A549 (cell line): ENCODE data around the gene ZNF582. TPM values are rescaled to one million over a fixed set of nuclear protein-coding genes. Genes with fewer than 3 reads are reported as not detected.

ENCODE experiments used
- ATAC-seq, 2 experiments: fragments of 200-7000 bp in 1 of 2; fragments of >200 bp in 1 of 2; cut with Nextera tagmentation in 1 of 2; cut with Tn5 transposase in 1 of 2; 3 replicates each; pipeline versions ENCODE4 v1.8.0 to v1.9.1; 2018 to 2020; ENCODE audit warnings: mild to moderate bottlenecking in 1 of 2, moderate library complexity in 1 of 2
- CTCF ChIA-PET: fragments of 300-600 bp; sonication (Branson Sonifier 250); formaldehyde crosslinking; extraction: SDS; loops from one replicate; lab custom pipeline; 2021; ENCODE audit warnings: antibody characterized with exemption, inconsistent platforms; lab: Yijun Ruan, JAX
- POLR2A ChIA-PET: fragments of 350-600 bp; formaldehyde crosslinking; extraction: SDS; loops from one replicate; lab custom pipeline; 2021; ENCODE audit warnings: antibody characterized with exemption, inconsistent platforms; lab: Yijun Ruan, JAX
- DNase-seq, 2 experiments: peaks; one replicate each; pipeline versions ENCODE4 v3.0.0 to v3.0.0-alpha.2; 2011 to 2016; ENCODE audit warnings: low read depth in 1 of 2, low spot score in 1 of 2
- FAIRE-seq: peaks from 2 replicates; lab custom pipeline; 2011; peaks lifted over from hg19 to GRCh38; lab: Jason Lieb, UNC
- H3K27ac ChIP-seq, 2 experiments: fragments of >200 bp; sonication (Bioruptor Twin); formaldehyde crosslinking; 3 replicates each; pipeline ENCODE4 v1.5.1; 2016 to 2017
- H3K4me1 ChIP-seq: fragments of >200 bp; sonication (Bioruptor Twin); formaldehyde crosslinking; 3 replicates; pipeline ENCODE4 v1.6.1; 2016
- H3K4me2 ChIP-seq: fragments of >200 bp; sonication (Bioruptor Twin); formaldehyde crosslinking; 3 replicates; pipeline ENCODE4 v1.6.1; 2016
- H3K4me3 ChIP-seq: fragments of >200 bp; sonication (Bioruptor Twin); formaldehyde crosslinking; 3 replicates; pipeline ENCODE4 v1.5.1; 2016
- H3K9me3 ChIP-seq: fragments of >200 bp; sonication (Bioruptor Twin); formaldehyde crosslinking; 3 replicates; pipeline ENCODE4 v1.6.1; 2016
- ATOH8 ChIP-seq: fragments of 250-450 bp; sonication (Bioruptor Pico); IDR thresholded peaks from 2 replicates; pipeline ENCODE4 v1.5.0; 2020; ENCODE audit warnings: low read depth, mild to moderate bottlenecking, moderate library complexity
- BHLHE40 ChIP-seq: IDR thresholded peaks from 2 replicates; pipeline ENCODE4 v1.6.1; 2012; ENCODE audit warnings: low read depth, low read length, inconsistent platforms
- CHD2 ChIP-seq: fragments of 150-350 bp; IDR thresholded peaks from 2 replicates; pipeline ENCODE4 v1.6.1; 2014; ENCODE audit warnings: low read length; ENCODE audit not compliant: partially characterized antibody
- CTCF ChIP-seq: fragments of >200 bp; sonication (Bioruptor Twin); formaldehyde crosslinking; IDR thresholded peaks from 3 replicates; pipeline ENCODE4 v1.5.1; 2016
- E2F6 ChIP-seq: IDR thresholded peaks from 2 replicates; pipeline ENCODE4 v1.6.1; 2012; ENCODE audit warnings: low read depth, borderline replicate concordance
- EHF ChIP-seq: fragments of 250-450 bp; sonication (Bioruptor Pico); IDR thresholded peaks from 2 replicates; pipeline ENCODE4 v1.5.0; 2020; ENCODE audit warnings: mild to moderate bottlenecking
- ELK1 ChIP-seq: fragments of 150-350 bp; IDR thresholded peaks from 2 replicates; pipeline ENCODE4 v1.6.1; 2014; ENCODE audit warnings: low read depth, mild to moderate bottlenecking, low read length
- EP300 ChIP-seq, 2 experiments: fragments of >200 bp; sonication (Bioruptor Twin); formaldehyde crosslinking; IDR thresholded peaks; 2 replicates in 1 of 2; 3 replicates in 1 of 2; pipeline ENCODE4 v1.6.1; 2016 to 2017
- FOSB ChIP-seq: fragments of 250-450 bp; sonication (Bioruptor Pico); IDR thresholded peaks from 2 replicates; pipeline ENCODE4 v1.5.0; 2020; ENCODE audit warnings: mild to moderate bottlenecking, moderate library complexity
- FOXS1 ChIP-seq: fragments of 250-450 bp; sonication (Bioruptor Pico); IDR thresholded peaks from 2 replicates; pipeline ENCODE4 v1.5.0; 2020; ENCODE audit warnings: mild to moderate bottlenecking, moderate library complexity
- GATA3 ChIP-seq: IDR thresholded peaks from 2 replicates; pipeline ENCODE4 v1.6.1; 2012; ENCODE audit warnings: borderline replicate concordance
- HMGXB4 ChIP-seq: fragments of 250-450 bp; sonication (Bioruptor Pico); IDR thresholded peaks from 2 replicates; pipeline ENCODE4 v1.5.0; 2021; ENCODE audit warnings: mild to moderate bottlenecking, moderate library complexity, borderline replicate concordance
- HOXA7 ChIP-seq: fragments of 250-450 bp; sonication (Bioruptor Pico); IDR thresholded peaks from 2 replicates; pipeline ENCODE4 v1.5.0; 2020; ENCODE audit warnings: mild to moderate bottlenecking, moderate library complexity
- HOXB5 ChIP-seq: fragments of 250-450 bp; sonication (Bioruptor Pico); IDR thresholded peaks from 2 replicates; pipeline ENCODE4 v1.5.0; 2020; ENCODE audit warnings: mild to moderate bottlenecking, moderate library complexity
- JUN ChIP-seq, 2 experiments: fragments of >200 bp; sonication (Bioruptor Twin); formaldehyde crosslinking; IDR thresholded peaks; 2 replicates in 1 of 2; 3 replicates in 1 of 2; pipeline ENCODE4 v1.6.1; 2016 to 2017
- JUNB ChIP-seq: fragments of >200 bp; sonication (Bioruptor Twin); formaldehyde crosslinking; IDR thresholded peaks from 2 replicates; pipeline ENCODE4 v1.6.1; 2016
- MAX ChIP-seq: IDR thresholded peaks from 2 replicates; pipeline ENCODE4 v1.6.1; 2012
- MYC ChIP-seq: IDR thresholded peaks from 2 replicates; pipeline ENCODE4 v1.6.1; 2012; ENCODE audit warnings: mild to moderate bottlenecking, inconsistent platforms, low read length, improper control_type of control experiment, borderline replicate concordance
- NR3C1 ChIP-seq: fragments of >200 bp; sonication (Bioruptor Twin); formaldehyde crosslinking; IDR thresholded peaks from 3 replicates; pipeline ENCODE4 v1.6.1; 2017
- PBX3 ChIP-seq: IDR thresholded peaks from 2 replicates; pipeline ENCODE4 v1.6.1; 2012
- POLR2A ChIP-seq: IDR thresholded peaks from 2 replicates; pipeline ENCODE4 v1.6.1; 2012; ENCODE audit warnings: mild to moderate bottlenecking, low read length
- RARB ChIP-seq: fragments of 250-450 bp; sonication (Bioruptor Pico); IDR thresholded peaks from 2 replicates; pipeline ENCODE4 v1.8.0; 2021; ENCODE audit warnings: mild to moderate bottlenecking, moderate library complexity
- REST ChIP-seq: fragments of 200-600 bp; sonication (generic); IDR thresholded peaks from 2 replicates; pipeline ENCODE4 v1.6.1; 2016; ENCODE audit warnings: antibody characterized with exemption, mild to moderate bottlenecking, moderate library complexity
- USF2 ChIP-seq: fragments of 450-650 bp; IDR thresholded peaks from 2 replicates; pipeline ENCODE4 v1.6.1; 2014; ENCODE audit warnings: antibody characterized with exemption
- ZFP36 ChIP-seq: fragments of 450-650 bp; IDR thresholded peaks from 2 replicates; pipeline ENCODE4 v1.6.1; 2014; ENCODE audit warnings: borderline replicate concordance; ENCODE audit not compliant: partially characterized antibody
- WGBS: methylation state at CpG from one replicate; pipeline ENCODE4 v1.1.6; 2017; ENCODE audit errors: missing lambda C conversion rate; 5-methylcytosine and 5-hydroxymethylcytosine counted together
- polyA minus RNA-seq: library from RNA; depleted of rRNA, polyadenylated mRNA; stranded (reverse); fragments of >200 nt; gene quantifications from 2 replicates; pipeline ENCODE4 v1.2.3, GENCODE V29; 2011; rRNA and poly(A)+ RNA removed
- polyA plus RNA-seq, 4 experiments: library from polyadenylated mRNA; depleted of rRNA in 3 of 4; stranded (reverse); fragments of >200 nt; fragmentation: RNase III in 1 of 4; extraction: RNeasy Plus Mini Kit Qiagen cat#74134 plus additional on column Dnase treatment in 1 of 4; gene quantifications; 2 replicates in 3 of 4; 3 replicates in 1 of 4; pipeline ENCODE4 v1.2.3, GENCODE V29; 2011 to 2017

The ZNF582 gene
- 3.2 TPM in 2 replicates for polyA plus RNA-seq (2011; rRNA removed)
- polyA plus RNA-seq (2012; cell fraction: cytosol; rRNA removed) = 1.2 and 1.3 TPM in 2 replicates
- 0.53 and 0.82 TPM in 2 replicates for polyA plus RNA-seq (2012; cell fraction: nucleus; rRNA removed)
- polyA plus RNA-seq (2017; fragmentation: RNase III; extraction: RNeasy Plus Mini Kit Qiagen cat#74134 plus additional on column Dnase treatment) = 1.0 to 1.5 TPM (median 1.1 TPM) in 3 replicates
- 1.2 and 3.8 TPM in 2 replicates for polyA minus RNA-seq

- DNase-seq (peak; percentile 90 to 97), FAIRE-seq (peak; percentile 61), ATAC-seq (peak; percentile 96 to 99)
- Histone ChIP-seq H3K9me3 (peaks cover 77% of the 10 kb centered on the region), H3K4me2 (peak within 1 kb of the TSS; percentile 61), H3K4me1 (no peaks in the 10 kb centered on the region), H3K4me3 (peak within 1 kb of the TSS; percentile 46), H3K27ac (peak within 1 kb of the TSS; percentile 71 to 89)
- ChIA-PET POLR2A (interaction anchor here (0.6 kb wide), 1 partner anchor 273 kb away, joined by 3 read pairs; no protein-coding TSS in a partner anchor), CTCF (interaction anchor here (0.6 to 2.5 kb wide), 13 partner anchors 8 to 408 kb away, joined by 3 to 18 read pairs (median 4); partner anchors contain the start of gene ZNF583)
- WGBS = 8% methylated on average over 73 of the region's 73 CpGs
- TF ChIP-seq MYC (no peak), POLR2A (peak; percentile 8; the same call in 1 of the 2 replicates), PBX3 (no peak), NR3C1 (no peak), USF2 (0 out of 2 replicates have a peak, but pooled peaks have one; percentile 7), FOSB (CRISPR knock-in tag) (no peak), E2F6 (no peak; the same call in 1 of the 2 replicates), ELK1 (no peak), GATA3 (peak; percentile 45; the same call in 1 of the 2 replicates), JUNB (no peak), MAX (peak; percentile 79), HOXB5 (CRISPR knock-in tag) (no peak), HMGXB4 (CRISPR knock-in tag) (0 out of 2 replicates have a peak, but pooled peaks have one; percentile 44), FOXS1 (no peak), REST (peak; percentile 59), ZFP36 (no peak), BHLHE40 (no peak), CTCF (peak; percentile 42), EP300 (IDR thresholded peaks at IDR 0.05) (no peak), JUN (IDR thresholded peaks at IDR 0.05) (no peak), ATOH8 (CRISPR knock-in tag) (no peak), EHF (no peak), CHD2 (peak; percentile 91), HOXA7 (CRISPR knock-in tag) (no peak), RARB (CRISPR knock-in tag) (no peak)
Observed at GRCh38 chr19:56393119-56394012, at the start of gene ZNF582. Gene ZNF582, minus strand, starts transcription at chr19:56393534. Its CDS starts 1,782 bp downstream, at chr19:56391752.
